GM21723 (cell line): Measurements from ENCODE around the gene FAM168A.

Source experiments
- ATAC-seq: cut with Tn5 transposase; IDR thresholded peaks from one replicate; pipeline ENCODE4 v1.9.1; 2021; ENCODE audit warnings: mild to moderate bottlenecking, moderate library complexity; ENCODE audit not compliant: unreplicated experiment

Gene FAM168A, protein sequence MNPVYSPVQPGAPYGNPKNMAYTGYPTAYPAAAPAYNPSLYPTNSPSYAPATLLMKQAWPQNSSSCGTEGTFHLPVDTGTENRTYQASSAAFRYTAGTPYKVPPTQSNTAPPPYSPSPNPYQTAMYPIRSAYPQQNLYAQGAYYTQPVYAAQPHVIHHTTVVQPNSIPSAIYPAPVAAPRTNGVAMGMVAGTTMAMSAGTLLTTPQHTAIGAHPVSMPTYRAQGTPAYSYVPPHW

GRCh38 chr11:73597956-73598718 lies at the start of gene FAM168A:
TSS of gene FAM168A (minus strand) at chr11:73598112. CDS start at chr11:73468474, 129,638 bp downstream.
- ATAC-seq, result peak; percentile 86

DNA sequence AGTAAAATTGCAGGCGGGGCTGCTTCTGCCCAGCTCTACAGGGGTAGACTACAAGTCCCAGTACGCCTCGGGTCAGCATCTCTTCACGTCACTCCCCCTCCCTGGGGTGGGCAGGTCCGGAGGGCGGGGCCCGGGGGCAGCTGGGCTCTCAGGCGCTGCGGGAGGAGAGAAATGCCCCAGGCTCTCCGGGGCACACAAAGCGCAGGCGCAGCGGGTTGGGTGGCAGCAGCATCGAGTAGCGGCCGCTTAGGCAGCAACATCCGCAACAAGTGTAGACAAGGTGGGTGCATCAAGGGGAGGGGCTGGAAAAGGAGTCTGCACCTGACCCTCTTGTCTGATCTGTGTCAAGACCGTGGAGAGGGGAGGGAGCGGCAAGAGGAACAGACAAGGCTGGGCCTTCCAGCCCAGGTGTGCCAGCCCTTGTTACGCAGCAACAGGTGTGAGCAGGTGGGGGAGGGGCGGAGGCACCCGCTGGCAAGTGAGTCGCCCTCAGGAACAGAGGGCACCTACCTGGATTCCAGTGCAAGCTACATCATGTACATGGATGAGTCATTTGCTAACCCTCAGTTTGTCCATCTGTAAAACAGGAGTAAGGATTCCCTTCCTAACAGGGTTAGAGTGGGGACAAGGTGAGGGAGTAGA lies 49.7 kb upstream of the FAM168A start:
- ATAC-seq, result peak; percentile 87

- no peak for ATAC-seq
Observed at GRCh38 chr11:73645972-73646631, 48.2 kb upstream of the FAM168A start, which contains the start of gene PLEKHB1. TSS of gene PLEKHB1 (plus strand) at chr11:73646581. CDS start at chr11:73646609, 28 bp downstream.

DNA sequence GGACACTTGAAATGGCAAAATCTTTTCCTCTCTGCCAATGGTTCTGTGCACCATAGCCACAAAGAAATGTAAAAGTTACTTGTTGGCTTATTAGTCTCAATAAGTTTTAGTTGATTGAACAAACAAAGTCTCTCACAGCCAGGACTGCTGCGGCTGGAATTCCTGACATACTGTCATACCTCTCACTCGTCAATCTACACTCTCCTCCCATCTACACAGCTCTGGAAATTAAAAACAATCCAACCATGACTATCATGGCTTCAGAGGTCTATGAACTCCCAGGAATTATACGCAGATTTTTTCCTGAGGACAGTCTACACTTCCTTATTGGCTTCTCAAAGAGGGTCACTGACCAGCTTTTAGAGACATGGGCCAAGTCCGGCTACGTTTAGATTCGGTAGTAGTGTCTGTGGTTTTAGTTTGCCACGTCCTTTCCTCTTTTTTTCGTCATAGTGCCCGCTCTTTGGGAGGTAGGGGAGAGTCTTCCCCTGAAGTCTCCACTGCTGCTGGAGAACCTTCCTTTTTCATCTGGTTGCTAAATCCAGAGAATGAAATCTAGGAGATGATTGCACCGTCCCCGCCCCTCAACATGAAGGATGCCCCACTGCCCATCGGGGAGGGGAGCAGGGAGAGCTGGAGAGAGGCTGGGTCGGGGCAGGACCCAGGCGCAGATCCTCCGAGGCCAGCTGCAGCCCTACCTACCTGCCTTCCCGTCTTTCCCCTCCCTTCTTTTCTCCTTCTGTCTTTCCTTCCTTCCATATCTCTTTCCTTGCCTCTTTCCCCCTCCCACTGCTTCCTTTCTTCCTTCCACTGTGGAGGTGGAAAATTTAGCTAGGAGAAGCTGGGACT lies 47.4 kb upstream of the FAM168A start:
- ATAC-seq, result no peak

DNA sequence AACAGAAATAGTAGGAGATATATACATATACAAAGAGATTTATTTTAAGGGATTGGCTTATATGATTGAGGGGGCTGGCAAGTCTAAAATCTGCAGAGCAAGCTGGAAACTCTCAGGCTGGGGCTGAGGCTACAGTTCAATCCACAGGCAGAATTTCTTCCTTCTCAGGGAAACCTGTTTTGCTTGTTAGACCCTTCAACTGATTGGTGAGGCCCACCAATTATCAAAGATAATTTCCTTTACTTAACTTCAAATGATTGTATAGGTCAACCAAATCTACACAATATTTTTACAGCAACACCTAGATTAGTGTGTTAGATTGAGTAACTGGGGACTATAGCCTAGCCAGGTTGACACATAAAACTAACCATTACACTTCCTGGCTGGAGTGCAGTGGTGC lies 43.8 kb upstream of the FAM168A start:
- ATAC-seq, result no peak

- ATAC-seq, result no peak
Observed at GRCh38 chr11:73640592-73640991, 42.7 kb upstream of the FAM168A start.

- no peak for ATAC-seq
Observed at GRCh38 chr11:73637012-73637411, 39.1 kb upstream of the FAM168A start.

GRCh38 chr11:73636249-73636648 lies 38.3 kb upstream of the FAM168A start:
- ATAC-seq, result no peak

- ATAC-seq, result no peak
Observed at GRCh38 chr11:73635721-73636120, 37.8 kb upstream of the FAM168A start.

GRCh38 chr11:73633999-73634398 lies 36.1 kb upstream of the FAM168A start:
- ATAC-seq, result no peak

- no peak for ATAC-seq
Observed at GRCh38 chr11:73632996-73633395, 35.1 kb upstream of the FAM168A start.

GRCh38 chr11:73629907-73630306 lies 32.0 kb upstream of the FAM168A start:
- ATAC-seq, result no peak

DNA sequence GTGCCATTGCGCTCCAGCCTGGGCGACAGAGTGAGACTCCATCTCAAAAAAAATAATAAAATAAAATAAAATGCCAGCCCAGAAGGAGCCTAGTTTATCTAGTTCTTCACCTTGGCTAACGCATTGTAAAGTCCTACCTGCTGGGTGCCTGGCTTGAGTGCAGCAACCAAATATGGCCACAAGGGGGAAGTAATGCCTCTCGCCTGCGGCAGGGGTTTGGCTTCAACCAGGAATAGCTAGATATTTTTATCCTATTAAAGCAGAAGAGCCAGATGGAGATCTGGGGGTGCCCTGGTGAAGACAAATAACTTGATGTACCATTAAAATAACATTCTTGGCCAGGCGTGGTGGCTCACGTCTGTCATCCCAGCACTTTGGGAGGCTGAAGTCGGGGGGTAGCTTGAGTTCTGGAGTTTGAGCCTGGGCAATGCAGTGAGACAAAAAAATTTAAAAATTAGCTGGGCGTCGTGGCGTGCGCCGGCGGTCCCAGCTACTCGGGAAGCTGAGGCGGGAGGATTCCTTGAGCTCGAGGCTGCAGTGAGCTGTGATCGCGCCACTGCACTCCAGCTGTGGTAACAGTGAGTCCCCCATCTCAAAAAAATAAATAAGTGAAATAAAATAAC lies 27.9 kb upstream of the FAM168A start:
- ATAC-seq, result no peak

GRCh38 chr11:73623686-73624085 lies 25.8 kb upstream of the FAM168A start:
- no peak for ATAC-seq

DNA sequence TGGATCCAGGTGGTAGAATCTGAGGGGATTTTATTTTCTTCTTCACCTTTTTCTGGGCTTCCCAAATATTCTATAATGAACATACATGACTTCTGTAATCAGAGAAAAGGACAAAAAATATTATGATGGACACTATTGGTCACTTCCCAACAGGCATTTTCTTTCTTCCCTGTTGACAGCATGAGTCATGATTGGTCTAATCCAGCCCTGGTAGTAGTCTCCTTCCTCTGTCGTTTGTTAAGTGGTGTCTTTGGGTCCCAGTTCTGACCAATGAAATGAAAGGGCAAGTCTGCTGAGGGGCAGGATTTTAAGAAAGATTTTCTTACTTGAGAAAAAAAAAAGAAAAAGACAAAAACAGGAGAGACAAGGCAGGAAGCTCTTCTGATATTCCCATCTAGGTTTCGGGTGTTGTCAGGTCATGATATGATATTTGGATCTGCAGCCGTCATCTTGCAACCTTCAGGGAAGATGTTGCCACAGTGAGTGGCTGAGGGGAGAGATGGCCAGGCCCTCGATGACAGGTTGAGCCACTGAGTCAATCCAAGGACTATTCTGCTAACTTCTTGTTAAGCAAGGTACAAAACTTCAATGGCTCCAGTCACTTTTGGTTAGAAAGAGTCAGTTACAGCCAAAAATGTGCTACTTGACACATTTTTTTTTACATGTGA lies 25.1 kb upstream of the FAM168A start:
- no peak for ATAC-seq

DNA sequence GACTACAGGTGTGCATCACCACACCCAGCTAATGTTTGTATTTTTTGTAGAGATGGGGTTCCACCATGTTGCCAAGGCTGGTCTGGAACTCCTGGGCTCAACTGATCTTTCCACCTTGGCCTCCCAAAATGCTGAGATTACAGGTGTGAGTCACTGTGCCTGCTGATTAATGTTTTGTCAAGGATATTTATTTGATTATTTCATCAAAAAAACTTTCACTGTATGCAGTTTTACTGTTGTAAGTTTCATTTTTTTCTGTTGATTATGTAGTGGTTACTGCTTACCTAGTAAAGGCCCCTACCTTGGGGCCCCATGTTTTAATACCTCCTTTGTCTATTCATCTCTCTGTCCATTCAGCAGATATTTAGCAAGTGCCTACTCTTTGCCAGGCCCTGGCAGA lies 16.7 kb upstream of the FAM168A start:
- ATAC-seq, result no peak

GRCh38 chr11:73612601-73613140 lies 14.8 kb upstream of the FAM168A start:
- ATAC-seq, result no peak

DNA sequence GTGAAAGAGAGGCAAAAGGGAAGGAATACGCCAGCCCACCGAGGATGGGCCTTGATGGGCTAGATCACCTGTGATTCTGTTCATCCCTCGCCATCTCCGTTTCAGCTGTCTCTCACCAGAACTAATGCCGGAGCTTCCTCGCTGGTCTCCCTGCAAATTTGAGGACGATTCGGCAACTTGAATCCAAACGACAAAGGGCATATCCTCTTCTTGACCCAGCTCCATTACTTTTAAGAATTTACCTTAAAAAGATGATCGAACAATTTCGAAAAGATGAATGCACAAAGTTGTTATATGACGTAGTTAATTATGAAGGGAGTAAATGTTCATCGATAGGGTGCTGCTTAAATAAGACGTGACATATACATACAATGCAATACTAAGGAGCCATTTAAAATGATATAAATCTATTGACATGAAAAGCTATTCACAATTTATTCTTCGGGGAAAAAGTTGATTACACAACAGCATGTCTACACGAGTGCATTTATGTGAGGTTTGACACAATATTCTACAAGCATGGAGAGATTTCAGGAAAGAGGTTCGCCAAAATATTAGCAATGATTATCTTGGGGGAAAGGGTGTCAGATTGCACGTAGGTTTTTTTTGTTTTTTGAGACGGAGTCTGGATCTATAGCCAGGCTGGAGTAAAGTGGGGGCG lies 937 bp upstream of the FAM168A start:
- peak; percentile 24 for ATAC-seq
